ENCODE data around the gene CREB3L1.
A peak's percentile ranks its signal among the peaks of the same experiment; 100 is the strongest.

CREB3L1 gene

DNA sequence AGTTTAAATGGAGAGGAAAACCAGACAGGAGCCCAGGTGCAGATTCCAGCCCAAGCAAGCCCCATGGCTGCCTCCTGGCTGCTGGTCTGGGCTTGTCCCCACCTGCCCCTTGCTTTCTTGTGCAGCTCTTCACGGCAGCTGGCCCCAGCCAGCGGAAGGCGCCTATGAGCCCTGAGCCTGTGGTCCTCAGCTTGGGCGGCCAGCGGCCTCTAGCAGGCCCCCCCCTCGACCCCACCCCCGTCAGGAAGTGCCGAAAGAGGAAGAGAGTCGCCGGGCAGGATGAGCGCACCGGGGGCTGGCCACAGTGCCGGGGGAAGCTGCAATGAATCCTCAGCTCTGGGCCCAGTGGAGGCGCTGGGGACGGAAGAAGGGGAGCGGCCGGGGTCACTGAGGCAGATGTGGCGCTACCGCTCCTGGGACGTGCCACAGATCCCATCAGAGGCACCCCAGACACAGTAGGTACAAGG is 67.7 kb downstream of the CREB3L1 start:
- no peak for DNase-seq (ENCODE audit: low read depth)

DNA sequence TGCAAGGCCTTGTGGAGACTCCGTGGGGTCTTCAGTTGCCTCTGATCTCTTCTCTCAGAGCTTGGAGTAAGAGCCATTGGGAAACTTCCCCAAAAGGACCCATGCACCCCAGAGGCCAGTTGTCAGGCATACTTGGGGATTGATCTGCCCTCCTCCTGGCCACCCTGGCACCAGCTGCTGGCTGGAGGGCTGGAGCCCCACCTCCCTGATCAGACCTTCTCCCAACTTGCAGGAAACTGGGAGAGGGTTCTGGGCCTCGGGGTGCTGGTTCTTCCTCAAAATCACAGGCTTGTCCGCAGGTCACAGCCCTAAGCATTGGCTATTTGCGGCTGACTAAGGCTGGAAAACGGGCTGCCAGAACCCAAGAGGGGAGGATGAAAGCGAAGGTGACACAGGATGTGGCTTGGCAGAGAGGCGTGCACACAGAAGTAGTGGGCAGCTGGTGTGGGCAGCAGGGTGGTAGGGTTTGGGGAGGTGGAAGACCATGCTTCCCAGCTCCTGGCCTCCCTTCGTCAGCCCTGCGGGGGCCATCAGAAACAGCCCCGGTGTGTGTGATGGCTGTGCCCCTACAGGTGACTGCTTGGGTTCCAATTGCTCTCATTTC is 68.5 kb downstream of the CREB3L1 start:
- no peak for DNase-seq (ENCODE audit: low read depth)

DNA sequence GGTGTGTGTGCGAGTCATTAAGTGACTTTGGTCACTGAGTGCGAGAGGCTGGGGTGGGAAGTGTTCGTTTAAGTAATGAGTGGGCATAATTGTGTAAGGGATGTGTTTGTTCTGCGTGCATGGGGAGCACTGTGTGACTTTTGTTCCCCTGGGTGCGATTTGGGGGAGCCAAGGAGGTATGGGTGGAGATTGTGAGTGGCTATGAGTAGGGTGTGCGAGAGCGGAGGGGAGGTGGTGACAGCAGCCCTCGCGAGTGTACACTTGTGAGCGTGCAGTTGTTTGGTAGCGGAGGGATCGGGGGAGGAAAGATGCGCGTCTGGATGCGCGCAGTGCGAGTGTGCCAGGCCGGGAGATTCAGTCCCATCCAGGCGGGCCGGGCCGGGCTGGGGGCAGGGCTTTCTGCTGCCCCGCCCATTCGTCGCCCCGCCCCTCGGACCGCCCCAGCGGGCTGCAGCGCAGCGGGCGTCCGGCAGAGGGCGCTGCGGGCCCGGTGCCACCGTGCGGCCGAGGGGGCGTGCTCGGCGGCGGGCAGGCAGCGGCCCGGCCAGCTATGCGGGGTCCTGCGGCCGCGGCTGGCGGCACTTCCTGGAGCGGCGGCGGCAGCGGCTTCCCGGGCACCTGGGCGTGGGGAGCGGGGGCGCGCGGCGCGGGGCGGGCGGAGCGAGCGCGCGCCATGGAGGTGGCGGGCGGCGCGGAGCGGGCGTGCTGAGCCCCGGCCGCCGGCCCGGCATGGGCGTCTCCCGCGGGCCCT is 69.6 kb downstream of the CREB3L1 start, which contains the start of gene DGKZ:
DGKZ (plus strand) TSS at position 578 of the 751 bp plus-strand sequence. CDS start 197 bp downstream, outside the sequence.
- DNase-seq (ENCODE audit: low read depth): peak; percentile 67

DNA sequence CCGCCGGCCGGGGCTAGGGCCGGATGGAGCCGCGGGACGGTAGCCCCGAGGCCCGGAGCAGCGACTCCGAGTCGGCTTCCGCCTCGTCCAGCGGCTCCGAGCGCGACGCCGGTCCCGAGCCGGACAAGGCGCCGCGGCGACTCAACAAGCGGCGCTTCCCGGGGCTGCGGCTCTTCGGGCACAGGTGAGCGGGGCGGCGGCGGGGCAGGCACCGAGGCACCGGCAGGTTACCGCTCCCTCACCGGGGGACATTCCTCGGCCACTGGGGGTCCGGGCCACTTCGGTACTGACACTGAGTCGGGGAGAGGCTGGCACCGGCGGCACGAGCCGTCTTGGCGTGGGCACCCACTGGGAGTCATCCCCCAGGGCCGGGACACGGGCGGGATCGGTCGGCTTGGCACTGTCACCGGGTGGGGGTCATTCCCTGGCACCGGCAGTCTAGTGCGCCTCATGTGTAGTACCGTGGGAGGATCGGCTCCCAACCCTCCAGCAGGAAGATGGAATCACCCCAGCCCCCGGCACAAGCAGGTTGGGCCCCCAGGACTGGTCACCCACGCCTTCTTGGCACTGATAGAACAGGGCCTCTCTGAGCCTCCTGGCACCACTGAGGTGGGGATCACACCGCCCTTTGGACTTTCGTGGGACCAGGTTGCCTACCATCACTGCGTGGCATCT is 70.3 kb downstream of the CREB3L1 start:
- DNase-seq (ENCODE audit: low read depth): no peak

DNA sequence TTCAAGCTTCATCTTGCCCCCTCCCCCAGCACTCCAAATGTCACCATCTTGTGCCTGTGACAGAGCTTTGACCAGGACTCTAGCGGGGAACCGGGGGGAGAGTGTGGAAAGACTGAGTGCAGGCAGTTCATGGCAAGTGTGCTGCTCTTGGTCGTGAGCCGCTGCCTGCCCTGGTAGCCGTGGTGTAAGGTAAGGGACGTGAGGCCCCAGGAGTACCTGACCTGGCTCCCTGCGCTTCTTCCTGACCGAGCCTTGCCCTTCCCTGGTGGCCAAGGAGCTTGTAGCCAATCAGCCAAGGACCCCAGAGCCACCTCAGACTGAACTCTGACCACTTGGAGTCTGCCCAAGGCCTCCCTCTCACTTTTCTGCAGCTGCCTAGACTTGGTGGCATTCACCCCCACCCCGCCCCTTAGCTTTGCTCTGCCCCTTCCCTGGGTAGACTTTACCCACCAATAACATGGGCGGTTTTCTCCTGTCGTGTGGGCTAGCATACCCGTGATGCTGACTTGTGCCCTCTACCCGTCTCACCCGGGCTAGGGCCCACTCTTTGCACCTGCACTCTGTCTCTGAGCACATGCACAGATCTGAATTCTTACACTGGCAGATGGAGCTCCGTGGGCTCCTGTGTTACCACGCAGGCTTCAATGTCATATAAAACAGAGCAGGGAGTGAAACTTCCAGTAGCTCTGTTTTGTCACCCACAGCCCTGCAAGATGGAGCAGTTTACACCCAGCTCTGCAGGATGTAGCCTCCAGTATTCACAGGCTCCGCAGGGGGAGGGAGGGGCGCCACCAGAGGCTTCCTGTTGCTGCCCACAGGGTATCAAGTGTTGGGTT is 71.3 kb downstream of the CREB3L1 start:
- DNase-seq (ENCODE audit: low read depth): peak; percentile 48

DNA sequence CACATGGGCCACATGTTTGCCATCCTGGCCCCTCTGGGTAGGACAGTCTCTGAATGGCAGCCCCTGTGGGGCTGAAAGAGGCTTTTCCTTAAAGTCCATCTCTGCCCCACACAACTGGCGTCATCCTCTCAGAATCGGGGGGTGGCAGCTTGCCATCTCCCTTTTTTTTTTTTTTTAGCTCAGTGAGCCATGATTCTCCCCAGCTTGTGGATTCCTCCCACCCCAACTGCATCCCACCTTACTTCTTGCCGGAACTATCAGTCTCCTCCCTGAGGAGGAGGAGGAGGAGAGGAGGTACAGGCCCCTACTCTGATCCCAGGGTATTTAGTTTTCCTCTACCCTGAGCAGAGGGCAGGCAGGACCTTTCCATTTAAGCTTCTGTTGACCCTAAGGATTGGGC is 73.2 kb downstream of the CREB3L1 start:
- no peak for DNase-seq (ENCODE audit: low read depth)

DNA sequence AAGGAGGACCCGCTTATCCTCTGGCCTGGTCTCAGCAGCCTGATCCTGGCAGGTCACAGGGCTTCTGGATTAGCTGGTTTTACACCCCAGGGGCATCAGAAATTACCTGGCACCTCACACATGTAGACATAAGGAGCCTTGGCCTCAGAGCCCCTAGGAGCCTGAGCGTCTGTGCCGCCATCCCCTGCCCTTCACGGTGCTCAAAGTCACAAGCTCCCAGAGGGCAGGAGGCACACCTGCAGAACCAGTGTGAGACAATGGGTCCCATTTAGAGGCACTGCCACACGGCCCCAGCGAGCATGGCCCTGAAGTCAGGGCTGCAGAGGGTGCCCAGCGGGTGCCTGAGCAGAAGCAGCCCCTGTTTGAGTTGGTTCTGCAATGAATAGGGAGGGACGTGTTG is 73.7 kb downstream of the CREB3L1 start:
- DNase-seq (ENCODE audit: low read depth): no peak

DNA sequence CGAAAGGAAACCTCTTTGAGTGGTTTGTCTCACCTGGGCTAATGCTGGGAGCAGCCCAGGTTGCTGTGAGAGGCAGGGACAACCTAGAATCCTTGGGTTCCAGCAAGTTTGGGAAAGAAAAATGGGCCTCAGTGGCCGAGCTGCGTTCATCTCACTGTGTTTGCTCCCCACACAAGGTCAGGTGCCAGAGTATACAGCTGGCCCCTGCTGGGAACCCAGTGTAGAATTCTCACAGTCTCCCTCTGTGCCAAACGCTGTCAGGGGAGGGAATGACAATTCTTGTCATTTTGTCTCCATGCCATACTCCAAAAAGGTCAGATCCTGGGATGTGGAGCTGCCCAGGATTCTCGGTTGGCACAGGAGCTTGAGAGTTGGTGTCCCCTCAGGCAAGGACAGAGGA is 74.1 kb downstream of the CREB3L1 start:
- DNase-seq (ENCODE audit: low read depth): no peak

DNA sequence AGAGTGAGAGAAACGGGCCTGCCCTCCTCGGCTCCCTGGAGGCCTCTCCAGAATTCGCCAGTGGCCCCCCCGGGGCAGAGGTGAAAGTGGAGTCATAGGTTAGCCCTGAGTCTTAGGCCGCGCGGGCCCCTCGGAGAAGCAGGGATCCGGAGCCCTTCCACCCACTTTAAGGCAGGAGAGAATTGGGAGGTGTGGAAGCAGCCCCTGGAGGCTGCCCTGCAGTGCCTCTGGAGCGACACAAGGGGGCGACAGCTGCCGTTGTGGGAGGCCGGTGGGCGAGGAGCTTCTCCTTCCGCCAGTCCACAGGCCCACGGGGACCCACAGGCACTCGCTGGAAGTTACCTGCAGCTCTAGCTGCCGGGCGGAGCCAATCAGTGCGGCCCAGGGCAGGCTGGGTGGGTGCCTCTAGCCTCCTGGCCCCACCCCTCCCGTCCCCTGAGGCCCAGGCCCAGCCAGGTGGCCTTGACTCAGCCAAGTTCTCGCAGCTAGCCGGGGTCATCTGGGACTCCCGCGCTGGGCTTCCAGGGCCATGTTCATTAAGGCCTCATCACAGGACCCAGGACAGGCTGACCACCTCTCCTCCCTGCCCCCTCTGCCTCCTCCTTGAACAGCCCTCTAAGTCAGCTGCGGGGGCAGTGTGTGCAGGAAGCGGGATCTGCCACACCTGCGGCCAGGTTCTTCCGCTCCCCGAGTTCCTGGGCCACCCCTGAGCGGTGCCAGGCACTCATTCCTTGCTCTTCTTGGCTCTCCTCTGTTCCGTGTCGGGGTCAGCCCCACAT is 74.8 kb downstream of the CREB3L1 start:
- peak; percentile 64 for DNase-seq (ENCODE audit: low read depth)

DNA sequence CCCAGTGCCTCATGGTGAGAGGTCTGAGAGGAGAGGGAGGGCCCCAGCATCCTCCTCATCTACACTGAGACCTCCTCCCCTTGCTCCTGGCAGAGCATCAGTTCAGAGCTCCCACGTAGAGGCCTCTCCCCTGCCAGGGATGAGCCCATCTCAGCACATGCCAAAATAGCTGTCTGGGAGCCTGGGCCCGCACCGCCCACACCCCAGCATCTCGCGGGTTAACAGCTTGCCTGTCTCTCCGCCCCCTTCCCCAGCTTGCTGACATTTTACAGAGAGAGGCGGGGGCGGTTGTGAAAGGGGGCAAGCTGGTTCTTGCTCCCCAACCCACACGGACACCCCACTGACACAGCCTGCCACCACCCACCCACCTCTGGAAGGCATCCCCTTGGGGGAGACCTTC is 76.2 kb downstream of the CREB3L1 start:
- no peak for DNase-seq (ENCODE audit: low read depth)

DNA sequence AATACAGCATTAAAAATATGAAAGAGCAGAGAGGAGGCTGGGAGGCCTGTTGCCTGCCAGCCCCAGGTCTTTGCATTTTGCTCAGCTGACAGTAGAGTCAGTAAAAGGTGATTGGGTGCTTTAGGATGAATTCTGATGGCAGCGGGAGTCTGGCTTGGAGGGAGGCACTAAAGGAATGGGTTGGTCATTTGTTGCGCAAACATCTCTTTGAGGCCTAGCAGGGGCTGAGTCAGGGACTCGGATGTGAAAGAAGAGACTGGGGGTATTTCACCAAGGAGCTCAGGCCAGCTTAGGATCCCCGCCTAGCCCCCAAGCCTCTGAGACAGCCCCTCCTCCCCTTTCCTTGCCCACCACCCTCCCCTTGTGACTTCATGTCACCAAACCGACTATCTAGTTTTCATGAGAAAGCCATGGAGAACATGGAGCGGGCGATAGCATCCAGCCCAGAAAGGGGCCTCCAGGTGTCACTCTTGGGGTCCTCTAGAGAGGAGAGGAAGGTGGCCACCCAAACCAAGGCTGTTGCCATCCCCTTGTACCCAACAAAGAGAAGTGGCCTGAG is 79.5 kb downstream of the CREB3L1 start:
- no peak for DNase-seq (ENCODE audit: low read depth)

DNA sequence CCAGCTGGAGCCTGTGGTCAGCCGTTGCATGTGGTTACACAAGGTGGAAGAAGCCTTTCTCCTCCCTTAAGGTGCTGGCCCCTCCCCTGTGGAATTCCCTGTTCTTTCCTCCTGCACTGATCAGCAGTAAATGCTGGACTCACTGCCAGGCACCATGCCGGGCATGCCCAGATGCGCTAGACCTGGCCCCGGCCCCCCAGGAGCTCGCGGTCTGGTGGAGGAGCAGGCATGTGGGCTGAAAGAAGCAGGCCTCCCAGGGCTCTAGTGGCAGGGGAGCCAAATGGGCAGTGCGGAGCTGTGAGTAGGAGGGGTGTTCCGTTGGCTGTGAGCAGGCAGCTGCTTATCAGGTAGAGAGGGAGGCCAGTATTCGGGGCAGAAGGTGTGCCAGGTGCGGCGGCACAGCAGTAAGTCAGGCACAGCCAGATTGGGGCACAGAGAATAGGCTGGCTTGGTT is 80.0 kb downstream of the CREB3L1 start:
- DNase-seq (ENCODE audit: low read depth): no peak

DNA sequence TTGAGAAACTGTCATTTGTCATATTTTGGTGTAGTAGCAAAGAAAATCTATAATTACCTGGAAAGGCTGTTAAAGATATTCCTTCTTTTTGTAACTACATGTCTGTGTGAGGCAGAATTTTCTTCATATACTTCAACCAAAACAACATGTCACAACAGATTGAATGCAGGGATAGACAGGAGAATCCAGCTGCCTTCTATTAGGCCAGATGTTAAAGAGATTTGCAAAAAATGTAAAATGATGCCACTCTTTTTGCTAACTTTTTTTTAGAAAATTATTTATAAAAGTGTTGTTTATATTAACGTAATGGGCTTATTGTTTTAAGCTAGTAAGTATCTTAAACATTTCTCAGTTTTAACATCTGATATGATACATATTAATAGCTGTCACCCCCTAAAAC is 82.5 kb downstream of the CREB3L1 start:
- DNase-seq (ENCODE audit: low read depth): no peak

DNA sequence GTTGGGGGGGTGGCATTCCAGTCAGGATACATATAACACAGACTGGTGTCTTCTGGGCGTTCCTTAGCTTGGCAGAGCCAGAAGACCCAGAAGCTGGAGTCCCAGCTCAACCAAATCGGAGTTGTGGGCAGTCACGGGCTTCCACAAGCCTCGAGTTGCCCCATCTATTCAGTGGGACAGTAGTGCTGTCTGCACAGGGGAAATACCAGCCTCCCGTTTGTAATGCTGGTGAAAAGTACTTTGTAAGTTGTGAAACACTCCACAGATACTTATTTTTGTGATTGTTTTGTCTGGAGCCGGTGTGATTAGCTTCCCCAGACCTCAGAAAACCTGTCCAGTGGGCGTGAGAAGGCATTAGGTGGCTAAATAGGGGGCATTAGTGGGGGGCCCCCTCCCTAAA is 83.4 kb downstream of the CREB3L1 start:
- no peak for DNase-seq (ENCODE audit: low read depth)

DNA sequence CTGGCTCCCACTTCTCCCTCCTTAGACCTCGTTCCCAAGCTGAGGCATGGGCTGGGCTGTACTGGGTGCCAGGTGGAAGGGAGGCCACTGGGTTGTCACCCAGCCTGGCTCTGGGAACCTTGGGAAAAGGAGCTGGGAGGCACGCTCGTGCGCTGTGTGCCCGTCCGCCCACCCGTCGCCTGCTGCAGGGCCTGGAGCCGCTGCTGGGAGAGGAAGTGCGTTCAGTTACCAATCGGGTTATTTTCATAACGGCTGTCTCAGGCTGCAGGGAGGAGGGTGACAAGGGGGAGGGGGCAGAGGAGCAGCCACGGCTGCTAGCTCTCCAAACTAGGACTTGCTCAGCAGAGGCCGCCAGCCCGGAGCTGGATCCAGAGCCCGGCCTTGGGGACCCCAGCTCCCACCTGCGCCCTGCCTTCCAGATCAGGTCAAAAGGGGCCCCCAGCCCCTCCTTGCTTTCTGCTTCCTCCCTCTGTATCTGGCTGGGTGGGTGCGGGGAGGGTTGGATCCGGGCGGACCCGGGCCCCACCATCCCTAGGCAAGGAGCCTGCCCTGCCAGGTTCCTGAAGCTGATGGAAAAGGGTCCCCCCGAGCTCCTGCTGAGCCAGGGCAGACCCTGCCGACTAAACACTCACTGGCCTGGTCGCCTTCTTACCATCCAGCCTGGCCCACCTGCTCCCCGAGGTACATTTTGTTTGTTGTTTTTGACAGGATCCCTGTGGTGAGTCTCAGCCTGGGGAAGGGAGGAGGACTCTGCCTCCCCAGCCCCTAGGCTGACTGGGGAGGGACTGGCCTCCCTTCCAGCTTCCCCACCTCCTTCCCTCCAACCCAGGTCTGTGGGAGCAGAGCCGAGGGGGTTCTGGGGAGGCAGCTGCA is 84.1 kb downstream of the CREB3L1 start:
- no peak for DNase-seq (ENCODE audit: low read depth)

DNA sequence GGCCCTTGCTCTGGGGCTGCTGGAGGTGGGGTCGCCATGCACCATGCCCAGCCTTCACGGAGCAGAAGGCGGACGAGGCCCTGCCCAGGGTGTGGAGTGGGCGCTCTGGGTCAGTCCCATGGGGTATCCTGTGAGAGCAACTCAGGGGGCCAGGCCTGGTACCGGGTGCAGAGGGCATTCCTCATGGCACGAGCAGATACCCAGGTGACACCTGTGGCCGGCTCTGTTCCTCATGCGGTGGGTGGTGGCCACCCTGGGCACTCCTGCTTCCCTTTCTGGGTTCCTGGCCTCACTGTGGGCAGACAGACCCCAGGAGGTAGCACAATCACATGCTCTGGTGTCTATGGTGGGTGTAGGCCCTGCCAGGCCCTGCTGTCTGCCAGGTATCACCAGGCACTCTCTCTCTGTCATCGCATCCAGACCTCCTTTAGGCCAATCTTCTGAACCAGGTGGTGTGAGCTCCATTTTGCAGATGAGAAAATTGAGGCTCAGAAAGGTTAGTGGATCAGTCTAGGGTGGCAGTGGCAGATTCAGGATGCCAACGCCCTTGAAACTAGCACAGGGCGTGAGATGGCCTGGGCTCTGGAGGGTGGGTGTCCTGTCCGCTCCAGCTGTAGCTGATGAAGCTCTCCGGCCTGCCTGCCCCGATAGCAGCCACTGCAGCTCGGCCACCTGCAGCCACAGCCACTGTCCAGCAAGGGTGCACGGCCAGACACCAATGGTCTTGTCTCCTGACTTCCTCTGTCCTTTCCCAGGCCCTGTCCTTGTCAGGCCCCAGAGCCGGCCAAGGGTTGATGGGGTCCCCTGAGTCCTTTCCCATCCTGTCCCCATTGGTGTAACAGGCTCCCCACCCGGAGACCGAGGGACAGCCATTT is 84.9 kb downstream of the CREB3L1 start:
- DNase-seq (ENCODE audit: low read depth): no peak

DNA sequence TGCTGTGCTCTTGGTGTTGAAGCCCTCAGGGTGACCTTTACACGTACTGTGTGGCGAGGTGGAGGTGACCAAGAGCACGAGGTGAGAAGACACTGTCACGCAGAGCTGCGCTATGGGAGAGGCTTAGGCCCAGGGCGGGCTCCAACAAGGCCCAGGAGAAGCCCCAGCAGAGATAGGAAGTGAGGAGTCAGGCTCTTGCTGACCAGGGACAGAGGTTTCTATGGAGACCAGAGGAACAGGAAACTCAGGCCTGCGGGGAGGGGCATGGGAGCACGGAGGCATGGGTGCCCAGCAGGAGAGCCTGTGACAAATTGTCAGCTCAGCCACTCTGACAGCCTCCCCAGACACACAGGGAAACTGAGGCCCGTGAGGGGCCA is 85.6 kb downstream of the CREB3L1 start:
- DNase-seq (ENCODE audit: low read depth): no peak

DNA sequence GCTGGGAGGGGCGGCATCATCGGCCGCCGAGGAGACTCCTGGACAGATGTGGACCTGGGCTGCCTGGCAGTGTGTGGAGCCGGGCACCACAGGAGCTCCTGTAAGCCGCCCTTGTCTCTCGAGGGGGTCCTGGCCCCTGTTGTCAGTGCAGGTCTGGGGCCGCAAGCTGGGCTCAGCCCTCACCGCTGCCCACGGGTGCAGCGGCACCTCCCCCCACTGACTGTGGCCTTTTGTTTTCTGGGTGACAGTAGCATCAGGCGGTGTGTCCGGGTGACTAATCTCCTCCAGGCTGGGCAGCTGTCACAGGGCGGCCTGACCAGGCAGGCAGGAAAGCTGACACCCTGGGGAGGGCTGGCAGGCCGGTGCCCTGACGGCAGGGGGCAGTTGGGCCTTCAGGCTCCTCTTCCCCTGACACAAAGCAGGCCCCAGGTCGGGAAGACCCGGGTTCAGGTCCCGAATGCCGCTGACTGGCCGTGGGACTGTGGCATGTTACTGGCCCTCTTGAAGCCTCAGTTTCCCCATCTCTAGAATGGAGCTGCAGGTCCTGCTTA is 86.1 kb downstream of the CREB3L1 start:
- no peak for DNase-seq (ENCODE audit: low read depth)

DNA sequence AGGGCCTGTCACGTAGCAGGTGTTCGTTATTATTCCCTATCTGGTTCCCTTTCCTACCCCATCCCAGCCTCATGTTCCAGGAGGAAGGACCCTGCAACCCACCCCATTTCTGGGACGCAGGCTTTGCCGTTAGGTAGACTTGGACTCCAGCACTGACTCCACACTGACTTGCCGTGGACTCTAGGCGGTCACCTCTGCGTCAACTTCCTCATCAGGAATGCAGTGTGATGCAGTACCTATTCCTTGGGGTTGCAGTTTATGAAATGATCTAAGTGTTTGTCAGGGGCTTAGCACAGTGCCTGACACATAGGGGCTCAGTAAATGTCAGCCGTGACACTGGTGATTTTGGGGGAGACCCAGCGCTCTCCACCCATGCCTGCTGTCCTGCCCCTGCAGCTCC is 86.6 kb downstream of the CREB3L1 start:
- no peak for DNase-seq (ENCODE audit: low read depth)
